Right hindlimb (tissue), 1 donor: Measurements from ENCODE around the gene ZBTB16.

Experiments used
- DNase-seq: peaks from one replicate; pipeline ENCODE4 v3.0.0-alpha.2; 2018

Gene ZBTB16

GRCh38 chr11:114171257-114172054, 111.9 kb downstream of the ZBTB16 start:
- peak; percentile 63 for DNase-seq

- DNase-seq = no peak
Measured at GRCh38 chr11:114172055-114172861, 112.7 kb downstream of the ZBTB16 start.

GRCh38 chr11:114172871-114173444, 113.4 kb downstream of the ZBTB16 start:
- DNase-seq = no peak

- no peak for DNase-seq
Measured at GRCh38 chr11:114173843-114174242, 114.3 kb downstream of the ZBTB16 start.

- DNase-seq = no peak
Measured at GRCh38 chr11:114174712-114175495, 115.4 kb downstream of the ZBTB16 start.

GRCh38 chr11:114175706-114176105, 116.2 kb downstream of the ZBTB16 start:
- DNase-seq = no peak

- DNase-seq = no peak
Measured at GRCh38 chr11:114176321-114176720, 116.8 kb downstream of the ZBTB16 start.

- DNase-seq = no peak
Measured at GRCh38 chr11:114178656-114179055, 119.1 kb downstream of the ZBTB16 start.

- no peak for DNase-seq
Measured at GRCh38 chr11:114179234-114179941, 119.9 kb downstream of the ZBTB16 start.

- DNase-seq = no peak
Measured at GRCh38 chr11:114180301-114181055, 121.0 kb downstream of the ZBTB16 start.

GRCh38 chr11:114181195-114181594, 121.7 kb downstream of the ZBTB16 start:
- DNase-seq = no peak

- DNase-seq = no peak
Measured at GRCh38 chr11:114181752-114182151, 122.2 kb downstream of the ZBTB16 start.

GRCh38 chr11:114182471-114183043, 123.0 kb downstream of the ZBTB16 start:
- no peak for DNase-seq

GRCh38 chr11:114183044-114183511, 123.6 kb downstream of the ZBTB16 start:
- DNase-seq = peak; percentile 52

GRCh38 chr11:114185436-114185835, 125.9 kb downstream of the ZBTB16 start:
- no peak for DNase-seq

GRCh38 chr11:114187173-114187572, 127.7 kb downstream of the ZBTB16 start:
- no peak for DNase-seq

- no peak for DNase-seq
Measured at GRCh38 chr11:114188851-114189570, 129.5 kb downstream of the ZBTB16 start.

- no peak for DNase-seq
Measured at GRCh38 chr11:114190630-114191029, 131.1 kb downstream of the ZBTB16 start.

- no peak for DNase-seq
Measured at GRCh38 chr11:114191893-114192292, 132.4 kb downstream of the ZBTB16 start.

GRCh38 chr11:114192841-114193389, 133.4 kb downstream of the ZBTB16 start:
- no peak for DNase-seq
